B cell (primary cell): Measurements from ENCODE around the gene AP5B1.

ENCODE experiments used
- CTCF ChIP-seq: fragments of 200-600 bp; IDR thresholded peaks from one replicate; pipeline ENCODE4 v1.8.0; 2022; ENCODE audit warnings: antibody characterized with exemption, mild to moderate bottlenecking
- EZH2 ChIP-seq: IDR thresholded peaks from 2 replicates; pipeline ENCODE4 v1.6.1; 2012; ENCODE audit warnings: borderline replicate concordance, low read depth, mild to moderate bottlenecking, moderate library complexity, low read length; ENCODE audit not compliant: insufficient read depth, poor library complexity, severe bottlenecking

- TF ChIP-seq CTCF (no peak), EZH2 (no peak)
Measured at GRCh38 chr11:65727865-65728264, 52.9 kb downstream of the AP5B1 start.
